Measurements from ENCODE around the gene FBN1. TPM values are rescaled to one million over a fixed set of nuclear protein-coding genes. Genes with fewer than 3 reads are reported as not detected.

FBN1 gene
- total RNA-seq, 1 experiment from 2014 or later, result 5.2 TPM

- TF ChIP-seq ZNF532 (CRISPR knock-in tag; IDR thresholded peaks at IDR 0.05; ENCODE audit: borderline replicate concordance) (no peak), ATF1 (CRISPR knock-in tag; IDR thresholded peaks at IDR 0.05) (no peak), NR3C1 (CRISPR knock-in tag; conservative IDR thresholded peaks at IDR 0.05; ENCODE audit: low read depth) (no peak), ATF3 (CRISPR knock-in tag; conservative IDR thresholded peaks at IDR 0.05) (no peak), MXD4 (CRISPR knock-in tag; IDR thresholded peaks at IDR 0.05; ENCODE audit: borderline replicate concordance) (no peak), ERG (CRISPR knock-in tag; IDR thresholded peaks at IDR 0.05) (no peak), SOX15 (CRISPR knock-in tag; IDR thresholded peaks at IDR 0.05) (no peak), NFATC4 (CRISPR knock-in tag; IDR thresholded peaks at IDR 0.05) (no peak), ZNF425 (CRISPR knock-in tag; conservative IDR thresholded peaks at IDR 0.05) (no peak), ZSCAN18 (CRISPR knock-in tag; IDR thresholded peaks at IDR 0.05) (no peak), GABPB1 (CRISPR knock-in tag; IDR thresholded peaks at IDR 0.05) (no peak), E2F4 (CRISPR knock-in tag; IDR thresholded peaks at IDR 0.05; ENCODE audit: borderline replicate concordance, low read depth) (no peak), USF1 (CRISPR knock-in tag; IDR thresholded peaks at IDR 0.05) (no peak)
Measured at GRCh38 chr15:48596415-48596814, 49.1 kb downstream of the FBN1 start (continued).

- CTCF ChIA-PET, result no interaction called here
- Mint-ChIP-seq H3K4me3 (no peak overlapping the region), H3K36me3 (no peaks in the 10 kb centered on the region), H3K27ac (no peak overlapping the region), H3K27me3 (ENCODE audit: low read depth) (no peaks in the 10 kb centered on the region), H3K9me3 (no peaks in the 10 kb centered on the region), H3K4me1 (no peaks in the 10 kb centered on the region; the same call in 1 of the 2 replicates)
- ATAC-seq, result no peak
- POLR2A ChIA-PET, result no interaction called here
- no peak for DNase-seq (ENCODE audit: low spot score)
- TF ChIP-seq ZNF416 (CRISPR knock-in tag; IDR thresholded peaks at IDR 0.05) (no peak), ATF6 (CRISPR knock-in tag; IDR thresholded peaks at IDR 0.05) (no peak), CTCF (IDR thresholded peaks at IDR 0.05) (no peak), ETV6 (CRISPR knock-in tag; IDR thresholded peaks at IDR 0.05) (no peak), RORB (CRISPR knock-in tag; IDR thresholded peaks at IDR 0.05) (no peak), TEAD1 (CRISPR knock-in tag; IDR thresholded peaks at IDR 0.05) (no peak), ZNF425 (CRISPR knock-in tag; conservative IDR thresholded peaks at IDR 0.05) (no peak)
Measured at GRCh38 chr15:48595981-48596380, 49.5 kb downstream of the FBN1 start.

Data from WTC11 (cell line).